ENCODE data around the gene DNAJC16. TPM values are rescaled to one million over a fixed set of nuclear protein-coding genes. Genes with fewer than 3 reads are reported as not detected.

The DNAJC16 gene
- total RNA-seq, 1 donor from 2014 or later = 22.8 TPM

GRCh38 chr1:15620155-15620545 is 93.5 kb downstream of the DNAJC16 start:
- DNase-seq (ENCODE audit: low spot score) = no peak
- peak overlapping the region; percentile 63 for H3K27ac Mint-ChIP-seq (ENCODE audit: unreplicated experiment)
- H3K4me1 Mint-ChIP-seq (ENCODE audit: low read depth) = peaks cover 56% of the 10 kb centered on the region
- H3K36me3 Mint-ChIP-seq (ENCODE audit: low read depth) = peaks cover 2% of the 10 kb centered on the region
- no peaks in the 10 kb centered on the region for H3K27me3 Mint-ChIP-seq (ENCODE audit: low read depth)
- H3K4me3 Mint-ChIP-seq (ENCODE audit: unreplicated experiment) = no peak overlapping the region
- no peak for TF ChIP-seq CTCF (IDR thresholded peaks at IDR 0.05)
- H3K9me3 Mint-ChIP-seq (ENCODE audit: low read depth) = no peaks in the 10 kb centered on the region

DNA sequence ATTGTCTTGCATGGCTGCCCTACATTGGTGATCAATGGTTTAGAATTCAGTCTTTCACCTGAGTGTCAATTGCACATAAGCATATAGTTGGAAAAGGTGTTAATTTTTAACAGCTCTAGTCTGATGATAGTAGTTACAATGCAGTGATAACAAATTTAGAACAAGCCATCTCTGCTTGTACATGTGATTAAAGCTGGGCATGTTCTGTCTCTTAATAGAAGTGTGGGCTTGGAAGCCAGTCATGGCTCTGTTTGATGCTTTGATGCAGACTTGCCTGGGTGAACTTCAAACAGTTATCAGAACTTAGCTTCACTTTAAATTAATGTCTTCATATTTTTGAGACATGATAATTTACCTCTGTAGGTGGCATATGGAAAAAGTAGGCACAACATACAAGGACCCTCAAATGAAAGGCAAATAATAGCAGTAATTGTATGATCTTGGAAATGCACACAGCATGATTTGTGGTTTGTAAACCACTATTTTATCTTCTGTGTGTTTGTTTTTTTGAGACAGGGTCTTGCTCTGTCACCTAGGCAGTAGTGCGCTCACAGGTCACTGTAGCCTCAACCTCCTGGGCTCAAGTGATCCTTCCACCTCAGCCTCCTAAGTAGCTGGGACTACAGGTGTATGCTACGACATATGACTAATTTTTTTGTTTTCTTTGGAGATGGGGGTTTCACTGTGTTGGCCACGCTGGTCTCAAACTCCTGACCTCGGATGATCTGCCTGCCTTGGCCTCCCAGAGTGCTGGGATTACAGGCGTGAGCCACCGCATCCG is 94.4 kb downstream of the DNAJC16 start:
- Mint-ChIP-seq H3K27ac (ENCODE audit: unreplicated experiment) (no peak overlapping the region), H3K4me3 (ENCODE audit: unreplicated experiment) (no peak overlapping the region), H3K4me1 (ENCODE audit: low read depth) (peaks cover 60% of the 10 kb centered on the region), H3K27me3 (ENCODE audit: low read depth) (no peaks in the 10 kb centered on the region), H3K36me3 (ENCODE audit: low read depth) (peaks cover 2% of the 10 kb centered on the region), H3K9me3 (ENCODE audit: low read depth) (no peaks in the 10 kb centered on the region)
- TF ChIP-seq CTCF (IDR thresholded peaks at IDR 0.05) = no peak
- no peak for DNase-seq (ENCODE audit: low spot score)

- DNase-seq (ENCODE audit: low spot score) = no peak
- no peak for TF ChIP-seq CTCF (IDR thresholded peaks at IDR 0.05)
- Mint-ChIP-seq H3K4me1 (ENCODE audit: low read depth) (peaks cover 51% of the 10 kb centered on the region), H3K27ac (ENCODE audit: unreplicated experiment) (no peak overlapping the region), H3K4me3 (ENCODE audit: unreplicated experiment) (no peak overlapping the region), H3K27me3 (ENCODE audit: low read depth) (no peaks in the 10 kb centered on the region), H3K36me3 (ENCODE audit: low read depth) (peaks cover 2% of the 10 kb centered on the region), H3K9me3 (ENCODE audit: low read depth) (no peaks in the 10 kb centered on the region)
These were observed 95.3 kb downstream of the DNAJC16 start for GRCh38 chr1:15621975-15622374.

- Mint-ChIP-seq H3K4me3 (ENCODE audit: unreplicated experiment) (no peak overlapping the region), H3K27ac (ENCODE audit: unreplicated experiment) (no peak overlapping the region), H3K9me3 (ENCODE audit: low read depth) (no peaks in the 10 kb centered on the region), H3K27me3 (ENCODE audit: low read depth) (no peaks in the 10 kb centered on the region), H3K4me1 (ENCODE audit: low read depth) (peaks cover 58% of the 10 kb centered on the region), H3K36me3 (ENCODE audit: low read depth) (peaks cover 3% of the 10 kb centered on the region)
- no peak for DNase-seq (ENCODE audit: low spot score)
- TF ChIP-seq CTCF (IDR thresholded peaks at IDR 0.05) = no peak
These were observed 96.2 kb downstream of the DNAJC16 start for GRCh38 chr1:15622712-15623373.

DNA sequence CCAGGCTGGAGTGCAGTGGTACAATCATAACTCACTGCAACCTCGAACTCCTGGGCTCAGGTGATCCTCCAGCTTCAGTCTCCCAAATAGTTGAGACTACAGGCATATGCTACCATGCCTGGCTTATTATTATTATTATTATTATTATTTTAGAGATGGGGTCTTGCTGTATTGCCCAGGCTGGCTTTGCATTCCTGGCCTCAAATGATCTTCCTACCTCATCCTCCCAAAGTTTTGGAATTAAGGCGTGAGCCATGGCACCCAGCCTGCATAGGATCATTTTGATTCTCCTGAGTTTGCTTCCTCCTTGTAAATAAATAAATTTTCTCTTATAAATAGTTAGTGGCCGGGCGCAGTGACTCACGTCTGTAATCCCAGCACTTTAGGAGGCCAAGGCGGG is 96.8 kb downstream of the DNAJC16 start:
- no peak for TF ChIP-seq CTCF (IDR thresholded peaks at IDR 0.05)
- DNase-seq (ENCODE audit: low spot score) = no peak
- no peaks in the 10 kb centered on the region for H3K9me3 Mint-ChIP-seq (ENCODE audit: low read depth)
- peaks cover 3% of the 10 kb centered on the region for H3K36me3 Mint-ChIP-seq (ENCODE audit: low read depth)
- peaks cover 56% of the 10 kb centered on the region for H3K4me1 Mint-ChIP-seq (ENCODE audit: low read depth)
- H3K4me3 Mint-ChIP-seq (ENCODE audit: unreplicated experiment) = no peak overlapping the region
- no peak overlapping the region for H3K27ac Mint-ChIP-seq (ENCODE audit: unreplicated experiment)
- no peaks in the 10 kb centered on the region for H3K27me3 Mint-ChIP-seq (ENCODE audit: low read depth)

All from chondrocyte (in vitro differentiated cells).